Breast epithelium (tissue), 3 donors: ENCODE results near the gene OR56A1.

Experiments used
- POLR2A ChIP-seq: fragments of 450-650 bp; IDR thresholded peaks from one replicate; pipeline ENCODE4 v1.6.1; 2016; ENCODE audit warnings: antibody characterized with exemption, mild to moderate bottlenecking, moderate library complexity
- POLR2AphosphoS5 ChIP-seq, 3 donors: sonication (generic); formaldehyde crosslinking; IDR thresholded peaks; one replicate each; pipeline ENCODE4 v1.6.1; 2017; ENCODE audit warnings: antibody characterized with exemption in 3 of 3
- TF ChIP-seq, protein P1 (sequence below), 3 donors: fragments of 450-650 bp; IDR thresholded peaks; one replicate each; pipeline ENCODE4 v1.5.1; 2016 to 2017; ENCODE audit warnings: antibody characterized with exemption in 3 of 3, mild to moderate bottlenecking in 3 of 3, moderate library complexity in 3 of 3

- TF ChIP-seq, protein P1, sequence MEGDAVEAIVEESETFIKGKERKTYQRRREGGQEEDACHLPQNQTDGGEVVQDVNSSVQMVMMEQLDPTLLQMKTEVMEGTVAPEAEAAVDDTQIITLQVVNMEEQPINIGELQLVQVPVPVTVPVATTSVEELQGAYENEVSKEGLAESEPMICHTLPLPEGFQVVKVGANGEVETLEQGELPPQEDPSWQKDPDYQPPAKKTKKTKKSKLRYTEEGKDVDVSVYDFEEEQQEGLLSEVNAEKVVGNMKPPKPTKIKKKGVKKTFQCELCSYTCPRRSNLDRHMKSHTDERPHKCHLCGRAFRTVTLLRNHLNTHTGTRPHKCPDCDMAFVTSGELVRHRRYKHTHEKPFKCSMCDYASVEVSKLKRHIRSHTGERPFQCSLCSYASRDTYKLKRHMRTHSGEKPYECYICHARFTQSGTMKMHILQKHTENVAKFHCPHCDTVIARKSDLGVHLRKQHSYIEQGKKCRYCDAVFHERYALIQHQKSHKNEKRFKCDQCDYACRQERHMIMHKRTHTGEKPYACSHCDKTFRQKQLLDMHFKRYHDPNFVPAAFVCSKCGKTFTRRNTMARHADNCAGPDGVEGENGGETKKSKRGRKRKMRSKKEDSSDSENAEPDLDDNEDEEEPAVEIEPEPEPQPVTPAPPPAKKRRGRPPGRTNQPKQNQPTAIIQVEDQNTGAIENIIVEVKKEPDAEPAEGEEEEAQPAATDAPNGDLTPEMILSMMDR (IDR thresholded peaks at IDR 0.05) = no peak
- TF ChIP-seq POLR2A (no peak), POLR2AphosphoS5 (IDR thresholded peaks at IDR 0.05) (no peak)
These were observed 57.0 kb downstream of the OR56A1 start for GRCh38 chr11:5973530-5973929.
